ENCODE data around the gene GRN.
"Not testable (repeated sequence)": the region's sequence is repeated elsewhere in the genome, so short reads cannot be mapped to it uniquely, and the experiment has no call there.

The GRN gene

DNA sequence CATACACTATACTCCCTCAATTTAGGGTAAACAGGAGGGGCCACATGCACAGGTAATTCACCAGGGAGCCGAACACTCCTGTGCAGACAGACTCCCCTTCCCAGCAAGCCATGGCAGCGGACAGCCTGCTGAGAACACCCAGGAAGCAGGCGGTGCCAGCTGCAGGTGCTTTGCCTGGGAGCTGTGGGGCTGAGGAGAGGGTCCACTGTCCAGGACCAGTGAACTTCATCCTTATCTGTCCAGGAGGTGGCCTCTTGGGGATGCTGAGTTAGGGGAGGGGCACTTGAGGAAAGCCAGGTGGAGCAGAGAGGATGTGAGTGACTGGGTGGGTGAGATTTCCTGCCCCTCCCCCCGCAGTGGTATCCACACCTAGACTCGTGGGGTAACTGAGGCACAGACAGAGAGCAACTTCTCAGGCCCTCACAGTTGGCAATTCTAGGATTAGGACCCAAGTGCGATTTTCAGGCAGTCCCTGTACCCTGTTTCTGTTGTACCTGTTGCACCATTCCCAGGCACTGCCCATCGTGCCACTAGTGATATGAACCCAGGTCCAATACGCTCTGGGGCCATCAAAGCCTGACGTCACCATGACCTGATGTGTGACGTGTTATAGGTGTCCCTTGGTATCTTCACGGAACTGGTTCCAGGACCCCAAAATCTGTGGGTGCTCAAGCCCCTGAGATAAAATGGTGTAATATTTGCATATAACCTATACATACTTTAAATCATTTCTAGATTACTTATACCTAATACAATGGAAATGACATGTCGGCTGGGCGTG, 1.2 kb downstream of the GRN start:
- DNase-seq (ENCODE audit: low read depth): no peak

DNA sequence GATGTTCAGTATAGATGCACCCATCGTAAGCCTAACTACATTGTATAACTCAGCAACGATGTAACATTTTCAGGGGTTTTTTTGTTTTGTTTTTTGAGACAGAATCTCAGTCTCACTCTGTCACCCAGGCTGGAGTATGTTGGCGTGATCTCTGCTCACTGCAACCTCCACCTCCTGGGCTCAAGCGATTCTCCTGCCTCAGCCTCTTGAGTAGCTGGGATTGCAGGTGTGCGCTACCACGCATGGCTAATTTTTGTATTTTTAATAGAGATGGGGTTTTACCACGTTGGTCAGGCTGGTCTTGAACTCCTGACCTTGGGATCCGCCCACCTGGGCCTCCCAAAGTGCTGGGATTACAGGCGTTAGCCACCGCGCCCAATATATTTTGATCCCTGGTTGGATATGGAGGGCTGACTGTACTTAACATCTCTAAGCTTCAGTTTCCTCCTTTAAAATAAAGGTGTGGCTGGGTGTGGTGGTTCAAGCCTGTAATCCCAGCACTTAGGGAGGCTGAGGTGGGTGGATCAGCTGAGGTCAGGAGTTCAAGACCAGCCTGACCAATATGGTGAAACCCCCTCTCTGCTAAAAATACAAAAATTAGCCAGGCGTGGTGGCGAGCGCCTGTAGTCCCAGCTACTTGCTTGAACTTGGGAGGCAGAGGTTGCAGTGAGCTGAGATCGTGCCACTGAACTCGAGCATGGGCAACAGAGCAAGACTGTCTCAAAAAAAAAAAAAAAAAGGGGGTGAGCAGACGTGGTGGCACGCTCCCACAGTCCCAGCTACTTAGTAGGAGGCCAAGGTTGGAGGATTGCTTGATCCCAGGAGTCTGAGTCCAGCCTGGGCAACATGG, 2.3 kb downstream of the GRN start:
- not testable (repeated sequence) for DNase-seq (ENCODE audit: low read depth)

DNA sequence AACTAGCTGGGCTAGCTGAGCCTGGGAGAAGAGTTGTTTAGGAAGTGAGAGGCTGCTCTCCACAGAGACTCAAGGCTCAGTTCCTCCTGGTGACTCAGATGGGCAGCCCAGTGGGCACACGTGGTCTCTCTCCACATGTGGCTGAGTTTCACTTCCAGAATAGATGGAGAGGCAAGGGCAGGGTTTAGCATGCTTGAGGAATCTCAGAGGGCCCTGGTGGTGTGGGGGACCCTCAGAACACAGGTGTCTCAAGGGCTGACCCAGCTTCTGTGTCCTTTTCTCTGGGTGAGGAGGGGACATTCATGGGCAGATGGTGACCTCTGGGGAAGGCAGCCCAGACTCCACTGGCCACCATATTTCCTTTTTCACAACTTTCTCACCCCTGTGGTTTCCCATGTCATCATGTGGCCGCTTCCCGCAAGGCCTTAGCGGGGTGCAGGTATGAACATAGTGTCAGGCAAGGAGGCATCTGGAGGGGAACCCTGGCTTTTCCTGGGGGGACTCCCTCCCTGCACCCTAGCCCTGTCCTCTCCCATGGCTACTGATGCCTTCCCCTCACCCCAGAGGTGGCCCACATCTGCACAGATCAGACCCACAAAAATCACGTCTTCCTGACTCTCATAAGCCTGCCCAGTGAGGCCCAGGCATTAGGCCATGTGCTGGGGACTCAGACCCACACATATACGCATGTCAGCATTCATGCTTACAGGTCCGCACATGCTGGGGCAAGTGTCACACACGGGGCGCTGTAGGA, 3.3 kb downstream of the GRN start:
- DNase-seq (ENCODE audit: low read depth): no peak

DNA sequence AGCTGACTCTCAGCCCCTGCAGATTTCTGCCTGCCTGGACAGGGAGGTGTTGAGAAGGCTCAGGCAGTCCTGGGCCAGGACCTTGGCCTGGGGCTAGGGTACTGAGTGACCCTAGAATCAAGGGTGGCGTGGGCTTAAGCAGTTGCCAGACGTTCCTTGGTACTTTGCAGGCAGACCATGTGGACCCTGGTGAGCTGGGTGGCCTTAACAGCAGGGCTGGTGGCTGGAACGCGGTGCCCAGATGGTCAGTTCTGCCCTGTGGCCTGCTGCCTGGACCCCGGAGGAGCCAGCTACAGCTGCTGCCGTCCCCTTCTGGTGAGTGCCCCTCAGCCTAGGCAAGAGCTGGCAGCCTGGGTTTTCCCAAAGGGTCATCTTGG, 3.9 kb downstream of the GRN start:
- no peak for DNase-seq (ENCODE audit: low read depth)

DNA sequence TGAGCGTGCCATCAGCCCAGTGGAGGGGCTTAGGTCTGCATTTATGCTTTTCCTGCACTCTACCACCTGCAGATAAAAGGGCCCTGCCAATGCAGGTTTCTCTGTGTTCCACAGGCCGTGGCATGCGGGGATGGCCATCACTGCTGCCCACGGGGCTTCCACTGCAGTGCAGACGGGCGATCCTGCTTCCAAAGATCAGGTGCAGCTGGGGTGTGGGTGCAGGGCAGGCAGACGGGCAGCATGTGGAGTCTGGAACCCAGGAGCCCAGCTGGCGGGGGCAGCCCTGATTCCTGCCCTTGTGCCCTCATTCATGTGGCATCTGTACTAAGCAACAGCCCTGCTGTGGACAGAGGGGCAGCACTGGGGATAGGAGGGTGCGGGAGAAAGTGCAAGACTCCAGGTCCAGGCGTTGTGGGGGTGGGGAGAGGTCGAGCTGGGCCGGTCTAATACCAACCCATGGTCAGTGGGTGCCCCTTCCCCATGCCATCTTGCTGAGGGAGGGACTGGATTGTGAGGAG, 4.5 kb downstream of the GRN start:
- no peak for DNase-seq (ENCODE audit: low read depth)

DNA sequence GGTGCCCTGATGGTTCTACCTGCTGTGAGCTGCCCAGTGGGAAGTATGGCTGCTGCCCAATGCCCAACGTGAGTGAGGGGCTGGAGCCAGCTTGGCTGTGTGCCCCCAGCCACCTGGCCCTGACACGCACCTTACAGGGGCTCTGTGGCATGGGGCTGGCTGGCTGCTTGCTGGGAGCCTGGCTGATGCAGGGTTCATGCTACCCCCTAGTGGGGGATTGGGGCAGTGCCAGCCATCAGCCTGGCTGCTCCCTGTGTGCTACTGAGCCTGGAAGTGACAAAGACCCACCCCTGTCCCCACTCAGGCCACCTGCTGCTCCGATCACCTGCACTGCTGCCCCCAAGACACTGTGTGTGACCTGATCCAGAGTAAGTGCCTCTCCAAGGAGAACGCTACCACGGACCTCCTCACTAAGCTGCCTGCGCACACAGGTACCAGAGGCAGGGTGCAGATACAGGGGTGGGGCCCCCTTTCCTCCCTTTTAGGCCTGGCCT, 5.7 kb downstream of the GRN start:
- no peak for DNase-seq (ENCODE audit: low read depth)

DNA sequence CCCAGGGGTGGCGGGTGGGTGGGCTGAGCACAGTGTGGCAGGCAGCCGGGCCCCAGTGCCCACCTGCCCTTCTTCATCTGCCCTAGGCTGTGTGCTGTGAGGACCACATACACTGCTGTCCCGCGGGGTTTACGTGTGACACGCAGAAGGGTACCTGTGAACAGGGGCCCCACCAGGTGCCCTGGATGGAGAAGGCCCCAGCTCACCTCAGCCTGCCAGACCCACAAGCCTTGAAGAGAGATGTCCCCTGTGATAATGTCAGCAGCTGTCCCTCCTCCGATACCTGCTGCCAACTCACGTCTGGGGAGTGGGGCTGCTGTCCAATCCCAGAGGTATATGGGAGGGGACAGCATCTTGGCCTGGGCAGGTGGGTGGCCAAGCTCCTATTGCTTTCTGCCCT, 6.4 kb downstream of the GRN start:
- no peak for DNase-seq (ENCODE audit: low read depth)

DNA sequence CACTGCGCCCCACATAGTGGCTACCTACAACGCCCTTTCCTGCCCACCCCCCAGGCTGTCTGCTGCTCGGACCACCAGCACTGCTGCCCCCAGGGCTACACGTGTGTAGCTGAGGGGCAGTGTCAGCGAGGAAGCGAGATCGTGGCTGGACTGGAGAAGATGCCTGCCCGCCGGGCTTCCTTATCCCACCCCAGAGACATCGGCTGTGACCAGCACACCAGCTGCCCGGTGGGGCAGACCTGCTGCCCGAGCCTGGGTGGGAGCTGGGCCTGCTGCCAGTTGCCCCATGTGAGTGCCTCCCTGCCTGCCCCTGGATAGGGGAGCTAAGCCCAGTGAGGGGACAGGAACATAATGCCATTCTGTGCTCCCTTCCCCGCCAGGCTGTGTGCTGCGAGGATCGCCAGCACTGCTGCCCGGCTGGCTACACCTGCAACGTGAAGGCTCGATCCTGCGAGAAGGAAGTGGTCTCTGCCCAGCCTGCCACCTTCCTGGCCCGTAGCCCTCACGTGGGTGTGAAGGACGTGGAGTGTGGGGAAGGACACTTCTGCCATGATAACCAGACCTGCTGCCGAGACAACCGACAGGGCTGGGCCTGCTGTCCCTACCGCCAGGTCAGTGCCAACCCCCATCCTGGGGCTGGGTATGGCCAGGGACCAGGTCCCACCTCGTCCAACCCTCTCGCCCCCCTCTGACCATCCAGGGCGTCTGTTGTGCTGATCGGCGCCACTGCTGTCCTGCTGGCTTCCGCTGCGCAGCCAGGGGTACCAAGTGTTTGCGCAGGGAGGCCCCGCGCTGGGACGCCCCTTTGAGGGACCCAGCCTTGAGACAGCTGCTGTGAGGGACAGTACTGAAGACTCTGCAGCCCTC, 7.1 kb downstream of the GRN start:
- DNase-seq (ENCODE audit: low read depth): no peak

DNA sequence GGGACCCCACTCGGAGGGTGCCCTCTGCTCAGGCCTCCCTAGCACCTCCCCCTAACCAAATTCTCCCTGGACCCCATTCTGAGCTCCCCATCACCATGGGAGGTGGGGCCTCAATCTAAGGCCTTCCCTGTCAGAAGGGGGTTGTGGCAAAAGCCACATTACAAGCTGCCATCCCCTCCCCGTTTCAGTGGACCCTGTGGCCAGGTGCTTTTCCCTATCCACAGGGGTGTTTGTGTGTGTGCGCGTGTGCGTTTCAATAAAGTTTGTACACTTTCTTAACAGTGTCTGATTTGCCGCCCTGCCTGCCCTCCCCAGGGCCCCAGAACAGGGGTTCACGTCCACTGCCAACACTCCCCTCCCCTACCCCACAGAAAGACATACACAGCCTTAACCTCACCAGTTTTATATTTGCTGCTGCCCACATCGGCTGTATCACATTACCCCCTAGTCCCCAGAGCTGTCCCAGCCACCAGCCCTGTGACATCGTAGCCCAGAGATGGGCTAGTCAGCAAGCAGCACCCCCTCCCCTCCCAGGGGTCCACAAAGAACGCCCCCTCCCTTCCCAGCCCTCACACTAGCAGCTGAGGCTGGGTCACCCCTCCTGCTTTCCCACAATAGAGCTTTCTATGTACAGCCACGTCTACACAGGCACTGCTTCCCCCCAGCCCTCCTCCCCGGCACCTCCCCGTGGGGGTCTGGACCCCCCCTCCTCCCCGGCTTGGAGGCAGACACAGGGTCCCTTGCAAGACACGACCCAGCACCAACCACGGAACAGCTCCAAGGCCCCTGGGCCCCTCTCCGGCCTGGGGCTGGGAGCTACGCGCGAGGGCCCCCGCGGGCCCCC, 7.9 kb downstream of the GRN start:
- DNase-seq (ENCODE audit: low read depth): no peak

DNA sequence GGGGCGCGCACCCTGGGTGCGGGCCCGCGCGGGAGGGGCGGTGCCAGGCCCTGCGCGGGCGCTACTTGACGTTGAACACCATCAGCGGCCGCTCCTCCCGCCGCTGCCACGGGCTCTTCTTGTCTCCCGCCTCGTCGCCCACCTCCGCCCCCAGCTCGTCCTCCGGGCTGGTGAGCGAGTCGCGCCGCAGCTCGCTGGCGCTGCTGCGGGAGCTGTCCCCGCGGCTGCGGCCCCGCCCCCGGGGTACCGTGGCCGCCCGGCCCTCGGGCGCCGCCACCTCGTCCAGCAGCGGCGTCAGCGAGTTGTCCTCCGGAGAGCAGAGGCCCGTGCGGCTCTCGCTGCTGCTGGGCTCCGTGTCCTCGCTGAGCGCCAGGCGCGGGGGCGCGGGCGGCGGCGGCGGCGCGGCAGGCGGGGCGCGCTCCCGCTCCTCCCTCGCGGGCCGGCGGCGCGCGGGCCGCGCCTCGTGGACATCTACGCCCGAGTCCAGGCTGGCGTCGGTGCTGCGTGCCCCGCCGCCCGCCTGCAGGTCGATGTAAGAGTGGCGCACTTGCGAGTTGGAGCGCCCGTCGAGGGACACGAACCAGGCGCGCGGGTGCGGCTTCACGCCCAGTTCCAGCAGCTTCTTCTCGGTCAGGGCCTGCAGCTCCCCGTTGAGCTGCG, 8.7 kb downstream of the GRN start:
- no peak for DNase-seq (ENCODE audit: low read depth)

DNA sequence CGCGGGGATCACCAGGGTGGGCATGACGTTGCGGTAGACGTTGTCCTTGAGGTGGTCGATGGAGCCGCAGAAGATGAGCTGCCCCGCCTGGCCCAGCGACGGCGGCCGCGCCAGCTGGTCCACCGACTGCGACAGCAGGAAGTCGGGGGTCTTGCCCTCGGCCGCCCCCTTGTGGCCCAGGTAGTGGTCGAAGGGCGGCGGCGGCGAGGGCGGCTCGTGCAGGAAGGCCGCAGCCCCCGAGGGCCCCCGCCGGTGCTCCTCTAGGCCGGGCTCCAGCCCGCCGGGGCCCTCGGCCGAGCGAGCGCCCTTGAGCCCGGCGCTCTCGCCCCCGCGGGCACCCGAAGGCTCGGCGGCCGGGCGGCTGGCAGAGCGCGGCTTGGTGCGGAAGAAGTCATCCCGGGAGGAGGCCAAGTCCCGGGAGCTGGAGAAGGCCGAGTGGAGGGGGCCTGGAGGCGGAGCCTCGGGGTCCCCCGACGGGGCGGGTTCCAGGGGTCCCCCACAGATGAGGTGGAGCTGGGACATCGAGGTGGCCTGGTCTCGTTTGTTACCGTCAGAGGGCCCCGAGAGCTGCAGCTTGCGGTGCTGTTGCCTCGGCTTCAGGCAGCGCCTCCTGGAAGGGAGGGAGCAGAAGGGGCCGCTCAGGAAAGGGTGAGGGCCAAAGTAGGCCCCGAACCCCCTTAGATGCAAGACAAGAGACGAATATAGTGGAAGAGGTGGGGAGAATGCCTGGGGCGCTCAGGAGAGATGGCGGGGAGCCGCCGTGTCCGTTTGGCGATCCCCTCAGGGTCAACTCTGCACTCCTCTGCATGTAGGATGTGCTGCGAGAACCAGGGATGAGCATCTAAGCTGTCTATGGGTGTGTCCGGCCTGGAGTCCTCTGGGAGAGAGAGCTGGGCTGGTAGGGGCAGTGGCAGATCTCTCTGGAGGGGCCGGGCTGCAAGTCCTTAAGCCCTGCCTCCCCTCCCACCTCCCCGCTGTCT, 9.8 kb downstream of the GRN start:
- DNase-seq (ENCODE audit: low read depth): no peak

DNA sequence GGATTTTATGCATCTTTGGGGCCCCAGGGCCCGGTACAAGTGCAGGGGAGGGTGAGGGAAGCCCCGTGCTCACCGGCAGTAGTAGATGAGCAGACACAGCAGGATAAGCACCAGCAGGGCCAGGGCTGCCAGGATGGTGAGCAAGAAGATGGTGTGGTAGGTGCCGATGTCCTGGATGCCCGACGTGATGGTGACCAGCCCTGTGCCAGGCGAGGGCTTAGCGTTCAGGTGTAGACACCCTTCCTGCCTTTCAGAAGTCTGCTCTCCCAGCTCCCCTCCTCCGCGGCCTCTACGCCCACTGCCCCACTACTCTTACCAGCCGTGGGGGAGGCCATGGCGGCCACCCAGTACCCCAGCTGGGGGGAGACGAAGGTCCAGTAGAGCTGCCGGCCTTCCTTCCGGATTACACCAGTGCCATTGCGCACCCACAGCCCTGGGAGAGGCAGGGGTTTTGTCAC, 10.6 kb downstream of the GRN start:
- DNase-seq (ENCODE audit: low read depth): no peak

DNA sequence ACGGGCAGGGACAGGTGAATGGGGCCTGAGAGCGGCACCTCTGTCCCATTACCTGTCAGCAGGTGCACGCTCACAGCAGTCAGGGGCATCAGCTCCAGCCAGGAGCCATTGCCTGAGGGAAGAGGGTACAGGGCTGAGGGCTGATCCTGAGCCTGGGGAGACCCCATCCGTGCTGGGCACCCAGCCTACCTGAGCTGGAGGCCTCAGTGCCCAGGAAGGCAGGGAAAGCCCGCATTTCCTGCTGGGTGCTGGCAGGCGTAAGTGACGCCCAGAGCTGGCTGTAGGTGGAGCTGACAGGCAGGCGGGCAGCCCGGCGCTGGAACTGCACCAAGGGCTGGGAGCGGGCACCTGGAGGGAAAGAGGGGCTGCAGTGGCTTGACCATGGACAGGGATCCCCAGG, 11.1 kb downstream of the GRN start:
- DNase-seq (ENCODE audit: low read depth): no peak

DNA sequence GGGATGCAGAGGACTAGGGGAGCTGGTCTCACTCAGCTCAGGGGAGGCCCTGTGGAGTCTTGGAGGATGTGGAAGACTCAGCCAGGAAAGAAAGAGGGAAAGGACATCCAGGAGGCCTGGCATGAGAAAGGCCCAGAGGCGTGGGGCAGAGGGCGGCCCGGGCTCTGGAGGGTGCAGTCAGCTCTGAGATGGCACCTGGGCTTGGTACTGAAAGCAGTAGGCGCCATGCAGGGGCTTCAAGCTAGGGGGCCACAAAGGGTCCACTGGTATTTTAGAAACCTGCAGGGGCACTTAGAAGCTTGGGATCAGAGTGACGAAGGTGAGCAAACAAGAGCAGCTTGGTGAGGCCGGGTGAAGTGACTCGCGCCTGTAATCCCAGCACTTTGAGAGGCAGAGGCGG, 13.0 kb downstream of the GRN start:
- no peak for DNase-seq (ENCODE audit: low read depth)

DNA sequence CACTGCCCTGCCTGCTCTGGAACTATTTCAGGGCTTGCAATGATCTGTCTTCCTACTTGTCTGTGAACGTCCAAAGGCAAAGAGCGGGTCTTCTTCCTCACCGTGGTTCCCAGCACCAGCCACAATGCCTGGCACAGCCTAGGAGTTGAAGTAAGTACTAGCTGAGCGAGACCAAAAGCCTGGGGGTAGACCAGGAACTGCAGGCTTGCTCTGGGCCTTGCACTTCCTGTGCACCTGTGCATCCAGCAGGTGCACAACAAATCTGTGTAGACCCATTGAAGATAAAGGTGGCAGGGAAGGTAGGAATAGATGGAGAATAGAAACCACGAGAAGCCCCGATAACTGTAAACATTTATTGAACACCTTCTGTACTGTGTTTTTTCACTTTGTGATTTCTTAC, 13.9 kb downstream of the GRN start:
- no peak for DNase-seq (ENCODE audit: low read depth)

DNA sequence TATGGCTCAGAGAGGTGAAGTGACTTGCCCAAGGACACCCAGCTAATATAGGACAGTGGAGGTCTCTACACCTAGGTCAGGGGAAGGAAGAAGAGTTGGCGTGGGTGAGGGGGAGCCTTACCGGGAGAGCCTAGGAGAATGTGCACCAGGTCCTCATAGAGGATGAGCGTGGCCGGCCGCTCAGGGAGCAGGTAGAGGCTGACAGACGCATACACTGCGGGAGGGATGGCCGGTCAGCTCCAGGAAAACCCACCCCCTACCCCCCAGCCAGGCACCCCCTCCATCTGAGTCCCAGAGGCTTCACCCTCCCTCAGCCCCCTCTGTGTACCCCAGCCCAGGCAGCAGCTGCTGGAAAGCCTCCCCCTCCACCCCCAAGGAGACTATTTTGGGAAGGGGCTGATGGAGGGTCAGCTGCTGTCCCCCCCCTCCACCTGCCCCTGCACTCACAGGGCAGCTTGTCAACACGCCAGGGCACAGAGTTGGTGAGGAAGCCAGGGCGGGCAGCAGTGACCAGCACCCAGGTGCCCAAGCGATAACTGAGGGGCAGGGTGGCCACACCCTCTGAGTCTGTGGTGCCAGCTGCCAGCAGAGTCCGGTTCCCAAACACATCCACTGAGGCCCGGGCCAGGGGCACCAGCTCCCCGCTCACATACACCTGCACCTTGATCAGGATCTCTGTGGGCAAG, 14.5 kb downstream of the GRN start:
- DNase-seq (ENCODE audit: low read depth): no peak

DNA sequence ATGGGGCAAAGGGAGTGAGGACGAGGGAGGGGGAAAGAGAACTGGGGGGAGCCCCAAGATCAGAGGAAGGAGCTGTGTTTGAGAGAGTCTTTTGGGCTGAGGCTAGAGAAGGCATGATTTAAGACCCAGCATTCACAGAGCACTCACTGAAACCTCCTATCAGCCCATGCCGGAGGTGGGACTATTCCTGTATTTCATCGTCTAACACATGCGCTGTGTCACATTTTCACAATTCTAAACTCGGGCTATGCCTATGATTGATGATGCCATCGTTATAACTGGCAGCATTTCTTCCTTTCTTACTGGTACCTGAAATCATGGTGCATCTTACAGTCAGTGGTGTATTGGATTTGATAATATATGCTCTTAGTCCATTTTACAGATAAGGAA, 15.0 kb downstream of the GRN start:
- no peak for DNase-seq (ENCODE audit: low read depth)

DNA sequence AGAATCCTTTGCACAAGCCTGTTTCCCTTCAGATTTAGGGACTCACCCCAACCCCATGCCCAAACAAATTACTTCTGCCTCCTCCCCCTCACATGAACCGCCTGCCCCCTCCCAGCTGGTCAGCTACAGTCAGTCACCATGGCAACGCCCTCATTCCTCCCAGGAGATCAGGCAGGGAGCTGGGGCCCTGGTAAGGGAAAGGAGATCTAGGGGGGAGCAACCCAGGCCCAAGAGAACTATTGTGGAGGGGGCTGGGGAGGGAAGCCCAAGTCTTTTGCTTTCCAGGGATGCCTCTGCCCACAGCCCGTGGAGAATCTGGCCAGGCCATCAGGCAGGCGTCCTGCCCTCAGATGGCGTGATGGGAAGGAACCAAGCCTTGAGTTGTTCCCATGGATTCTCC, 15.7 kb downstream of the GRN start:
- DNase-seq (ENCODE audit: low read depth): no peak

Measured in HS-5 (cell line).